Mammary epithelial cell (primary cell): Measurements from ENCODE around the gene C2orf81.

Experiments
- CTCF ChIP-seq, 2 donors: IDR thresholded peaks in 1 of 2; conservative IDR thresholded peaks in 1 of 2; 2 replicates each; pipeline ENCODE4 v1.5.1; 2011 to 2012; ENCODE audit warnings: inconsistent platforms in 2 of 2, low read length in 2 of 2, mild to moderate bottlenecking in 2 of 2, control low read depth in 1 of 2, low read depth in 1 of 2; ENCODE audit not compliant: insufficient read depth in 1 of 2; ENCODE audit errors: extremely low read depth in 1 of 2
- EZH2 ChIP-seq: IDR thresholded peaks from 2 replicates; pipeline ENCODE4 v1.6.1; 2012; ENCODE audit warnings: low read length, inconsistent platforms, borderline replicate concordance

- TF ChIP-seq EZH2 (no peak), CTCF (conservative IDR thresholded peaks at IDR 0.05 in 1 of 2, IDR thresholded peaks at IDR 0.05 in 1 of 2; ENCODE audit: extremely low read depth in 1 of 2, insufficient read depth in 1 of 2, low read depth in 1 of 2, low read length in 2 of 2) (no peak)
Observed at GRCh38 chr2:74418312-74418711, 3.1 kb downstream of the C2orf81 start.
